NCI-H1048 (cell line): ENCODE data around the gene CFAP53.
A peak's percentile ranks its signal among the peaks of the same experiment; 100 is the strongest.
"Not testable (repeated sequence)": the region's sequence is repeated elsewhere in the genome, so short reads cannot be mapped to it uniquely, and the experiment has no call there.

Experiments used
- DNase-seq: peaks from one replicate; lab custom pipeline; 2025; lab: John Stamatoyannopoulos, UW

The CFAP53 gene

GRCh38 chr18:50266248-50266704, at the start of gene CFAP53:
CFAP53 (minus strand) TSS chr18:50266495; CDS start chr18:50266404, 91 bp downstream.
- DNase-seq, result no peak

GRCh38 chr18:50315100-50315871, 49.0 kb upstream of the CFAP53 start:
- DNase-seq, result no peak

- no peak for DNase-seq
Observed at GRCh38 chr18:50313873-50314460, 47.7 kb upstream of the CFAP53 start.

GRCh38 chr18:50313031-50313607, 46.8 kb upstream of the CFAP53 start:
- no peak for DNase-seq

GRCh38 chr18:50312296-50313030, 46.2 kb upstream of the CFAP53 start:
- DNase-seq, result no peak

GRCh38 chr18:50311650-50312049, 45.4 kb upstream of the CFAP53 start:
- no peak for DNase-seq

GRCh38 chr18:50310080-50310479, 43.8 kb upstream of the CFAP53 start:
- no peak for DNase-seq

GRCh38 chr18:50308851-50309250, 42.6 kb upstream of the CFAP53 start:
- not testable (repeated sequence) for DNase-seq

- DNase-seq, result peak; percentile 48
Observed at GRCh38 chr18:50307738-50308470, 41.6 kb upstream of the CFAP53 start.

- DNase-seq, result no peak
Observed at GRCh38 chr18:50307400-50307737, 41.1 kb upstream of the CFAP53 start.

- DNase-seq, result no peak
Observed at GRCh38 chr18:50306944-50307343, 40.6 kb upstream of the CFAP53 start.

- no peak for DNase-seq
Observed at GRCh38 chr18:50301074-50301473, 34.8 kb upstream of the CFAP53 start.

- no peak for DNase-seq
Observed at GRCh38 chr18:50299626-50300388, 33.5 kb upstream of the CFAP53 start.

GRCh38 chr18:50298443-50299284, 32.4 kb upstream of the CFAP53 start:
- no peak for DNase-seq

- no peak for DNase-seq
Observed at GRCh38 chr18:50297621-50298442, 31.5 kb upstream of the CFAP53 start.

GRCh38 chr18:50293039-50293438, 26.7 kb upstream of the CFAP53 start:
- no peak for DNase-seq

GRCh38 chr18:50289108-50289443, 22.8 kb upstream of the CFAP53 start:
- no peak for DNase-seq

- DNase-seq, result not testable (repeated sequence)
Observed at GRCh38 chr18:50288348-50289107, 22.2 kb upstream of the CFAP53 start.
